ENCODE measurements around the gene DTX1. TPM values are rescaled to one million over a fixed set of nuclear protein-coding genes. Genes with fewer than 3 reads are reported as not detected.

DTX1 gene
- total RNA-seq, 1 donor from 2014 or later, result 4.5 TPM

DNA sequence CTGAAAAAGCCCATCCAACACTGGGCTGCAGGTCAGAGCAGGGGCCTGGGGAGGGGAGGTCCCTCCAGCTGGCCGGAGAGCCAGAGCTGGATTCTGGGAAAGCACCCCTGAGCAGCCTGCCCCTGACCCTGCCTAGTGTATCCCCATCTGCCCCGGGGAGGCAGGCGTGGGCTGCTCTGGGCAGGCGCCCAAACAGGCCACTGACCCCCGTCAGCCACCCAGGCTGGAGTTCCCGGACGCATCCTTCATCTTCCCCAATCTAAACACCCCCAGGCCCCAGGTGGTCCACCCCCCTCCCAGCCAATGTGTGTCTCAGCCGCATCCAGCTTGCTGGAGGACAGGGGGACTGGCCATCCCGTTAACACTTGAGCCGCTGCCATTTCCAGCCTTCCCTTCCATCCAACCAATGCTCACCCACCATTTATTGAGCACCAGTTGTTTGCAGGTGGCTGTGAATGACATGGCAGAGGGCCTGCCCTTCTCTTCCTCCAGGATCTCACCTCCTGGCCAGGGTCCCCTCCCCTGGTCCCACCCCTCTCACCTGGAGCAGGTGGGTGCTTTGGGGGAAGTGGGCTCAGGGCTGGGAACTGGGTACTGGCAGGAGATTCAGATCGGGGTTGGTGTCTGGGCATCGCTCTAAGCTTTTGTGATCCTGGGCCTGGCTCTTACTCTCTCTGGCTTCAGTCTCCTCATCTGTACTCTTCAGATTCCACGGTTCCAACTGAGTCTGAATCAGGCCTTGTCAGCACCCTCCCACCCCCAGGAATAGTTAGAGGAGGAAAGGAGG, 743 bp upstream of the DTX1 start:
- Histone ChIP-seq H3K9me3 (no peaks in the 10 kb centered on the region), H3K36me3 (no peaks in the 10 kb centered on the region), H3K4me1 (peaks cover 0 to 9% of the 10 kb centered on the region in 2 donors), H3K4me3 (no peak overlapping the region), H3K27ac (no peak overlapping the region), H3K27me3 (peaks cover 7% of the 10 kb centered on the region)
- intact Hi-C loops (cut with DNase I), result no loop called here
- TF ChIP-seq, protein P1, sequence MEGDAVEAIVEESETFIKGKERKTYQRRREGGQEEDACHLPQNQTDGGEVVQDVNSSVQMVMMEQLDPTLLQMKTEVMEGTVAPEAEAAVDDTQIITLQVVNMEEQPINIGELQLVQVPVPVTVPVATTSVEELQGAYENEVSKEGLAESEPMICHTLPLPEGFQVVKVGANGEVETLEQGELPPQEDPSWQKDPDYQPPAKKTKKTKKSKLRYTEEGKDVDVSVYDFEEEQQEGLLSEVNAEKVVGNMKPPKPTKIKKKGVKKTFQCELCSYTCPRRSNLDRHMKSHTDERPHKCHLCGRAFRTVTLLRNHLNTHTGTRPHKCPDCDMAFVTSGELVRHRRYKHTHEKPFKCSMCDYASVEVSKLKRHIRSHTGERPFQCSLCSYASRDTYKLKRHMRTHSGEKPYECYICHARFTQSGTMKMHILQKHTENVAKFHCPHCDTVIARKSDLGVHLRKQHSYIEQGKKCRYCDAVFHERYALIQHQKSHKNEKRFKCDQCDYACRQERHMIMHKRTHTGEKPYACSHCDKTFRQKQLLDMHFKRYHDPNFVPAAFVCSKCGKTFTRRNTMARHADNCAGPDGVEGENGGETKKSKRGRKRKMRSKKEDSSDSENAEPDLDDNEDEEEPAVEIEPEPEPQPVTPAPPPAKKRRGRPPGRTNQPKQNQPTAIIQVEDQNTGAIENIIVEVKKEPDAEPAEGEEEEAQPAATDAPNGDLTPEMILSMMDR (IDR thresholded peaks at IDR 0.05), result no peak
- no peak for DNase-seq (ENCODE audit: low spot score in 2 of 2)

DNA sequence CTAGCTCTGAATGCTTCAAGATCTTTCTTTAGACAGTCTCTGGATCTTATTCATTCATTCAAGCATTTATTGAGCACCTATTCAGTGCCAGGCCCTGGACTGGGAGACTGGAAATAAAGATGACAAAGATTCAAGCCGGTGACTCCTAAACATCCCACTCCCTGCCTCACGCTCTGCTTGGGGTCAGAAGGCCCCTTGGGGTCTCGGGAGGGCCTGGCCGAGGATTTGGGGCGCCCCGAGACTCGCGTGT, 224 bp upstream of the DTX1 start:
- H3K27me3 ChIP-seq, result peaks cover 7% of the 10 kb centered on the region
- peak overlapping the region; percentile 44 to 61 for H3K4me3 ChIP-seq
- intact Hi-C loops (cut with DNase I), result no loop called here
- H3K27ac ChIP-seq, result no peak overlapping the region
- H3K4me1 ChIP-seq, result peaks cover 0 to 9% of the 10 kb centered on the region in 2 donors
- no peak for DNase-seq (ENCODE audit: low spot score in 2 of 2)
- no peaks in the 10 kb centered on the region for H3K36me3 ChIP-seq
- TF ChIP-seq, protein P1 (IDR thresholded peaks at IDR 0.05), result no peak
- H3K9me3 ChIP-seq, result no peaks in the 10 kb centered on the region

DNA sequence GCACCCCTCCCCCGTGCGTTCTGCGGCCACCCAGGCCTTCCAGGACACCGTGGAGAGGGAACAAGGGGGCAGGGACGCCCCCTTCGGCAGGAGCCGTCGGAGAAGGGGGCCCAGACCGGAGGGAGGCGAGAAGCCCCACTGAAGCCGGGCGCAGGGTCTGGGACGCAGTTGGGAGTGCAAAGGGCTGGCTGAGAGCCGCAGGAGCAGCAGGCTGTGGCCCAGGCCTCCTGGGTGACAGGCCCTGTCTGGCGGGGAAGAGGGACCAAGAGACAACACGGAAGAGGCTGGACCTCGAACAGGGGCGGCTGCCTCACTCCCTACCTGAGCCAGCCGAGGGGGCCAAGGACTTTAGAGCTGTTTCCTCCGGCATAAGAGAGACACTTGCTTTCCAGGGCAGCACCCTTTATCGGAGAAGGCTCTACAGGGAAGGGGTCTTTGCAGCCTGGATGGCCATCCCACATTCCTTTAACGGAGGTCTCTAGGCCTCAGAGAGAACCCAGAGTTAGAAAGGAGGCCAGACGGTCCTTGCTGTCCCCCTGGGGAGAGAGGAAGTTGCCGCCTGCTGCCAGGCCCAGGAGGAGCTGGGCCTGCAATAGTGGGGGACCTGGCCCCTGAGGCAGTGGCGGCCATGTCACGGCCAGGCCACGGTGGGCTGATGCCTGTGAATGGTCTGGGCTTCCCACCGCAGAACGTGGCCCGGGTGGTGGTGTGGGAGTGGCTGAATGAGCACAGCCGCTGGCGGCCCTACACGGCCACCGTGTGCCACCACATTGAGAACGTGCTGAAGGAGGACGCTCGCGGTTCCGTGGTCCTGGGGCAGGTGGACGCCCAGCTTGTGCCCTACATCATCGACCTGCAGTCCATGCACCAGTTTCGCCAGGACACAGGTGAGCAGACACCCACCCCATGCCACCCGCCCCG, 1.3 kb downstream of the DTX1 start:
- DNase-seq (ENCODE audit: low spot score in 2 of 2), result no peak
- H3K4me3 ChIP-seq, result peak overlapping the region; percentile 44 to 61
- intact Hi-C loops (cut with DNase I), result no loop called here

DNA sequence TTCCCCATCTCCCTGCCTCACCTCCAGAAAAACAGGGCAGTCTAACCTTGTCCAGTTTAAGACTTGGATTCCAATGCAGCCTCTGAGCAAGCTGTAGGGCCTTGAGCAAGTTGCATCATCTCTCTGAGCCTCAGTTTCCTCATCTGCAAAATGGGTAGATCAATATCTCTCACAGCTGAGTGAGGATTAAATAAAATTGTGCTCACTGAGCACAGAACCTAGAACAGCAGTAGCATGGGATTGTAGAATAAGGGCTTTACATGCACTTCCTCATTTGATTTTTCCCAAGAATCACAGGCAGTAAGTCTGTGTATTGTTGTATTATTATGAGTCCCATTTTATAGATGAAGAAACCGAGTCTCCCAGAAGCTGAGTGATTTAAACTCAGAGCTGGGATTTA, 2.0 kb downstream of the DTX1 start:
- Histone ChIP-seq H3K9me3 (no peaks in the 10 kb centered on the region), H3K4me3 (no peak overlapping the region), H3K36me3 (no peaks in the 10 kb centered on the region), H3K4me1 (peaks cover 0 to 9% of the 10 kb centered on the region in 2 donors), H3K27me3 (peaks cover 7% of the 10 kb centered on the region), H3K27ac (no peak overlapping the region)
- intact Hi-C loops (cut with DNase I), result no loop called here
- DNase-seq (ENCODE audit: low spot score in 2 of 2), result no peak
- TF ChIP-seq, protein P1 (IDR thresholded peaks at IDR 0.05), result no peak

More for the DNA sequence above, 1.3 kb downstream of the DTX1 start:
- no peaks in the 10 kb centered on the region for H3K9me3 ChIP-seq
- H3K27ac ChIP-seq, result no peak overlapping the region
- no peaks in the 10 kb centered on the region for H3K36me3 ChIP-seq
- TF ChIP-seq, protein P1 (IDR thresholded peaks at IDR 0.05), result no peak
- H3K27me3 ChIP-seq, result peaks cover 7% of the 10 kb centered on the region
- peaks cover 0 to 9% of the 10 kb centered on the region in 2 donors for H3K4me1 ChIP-seq

DNA sequence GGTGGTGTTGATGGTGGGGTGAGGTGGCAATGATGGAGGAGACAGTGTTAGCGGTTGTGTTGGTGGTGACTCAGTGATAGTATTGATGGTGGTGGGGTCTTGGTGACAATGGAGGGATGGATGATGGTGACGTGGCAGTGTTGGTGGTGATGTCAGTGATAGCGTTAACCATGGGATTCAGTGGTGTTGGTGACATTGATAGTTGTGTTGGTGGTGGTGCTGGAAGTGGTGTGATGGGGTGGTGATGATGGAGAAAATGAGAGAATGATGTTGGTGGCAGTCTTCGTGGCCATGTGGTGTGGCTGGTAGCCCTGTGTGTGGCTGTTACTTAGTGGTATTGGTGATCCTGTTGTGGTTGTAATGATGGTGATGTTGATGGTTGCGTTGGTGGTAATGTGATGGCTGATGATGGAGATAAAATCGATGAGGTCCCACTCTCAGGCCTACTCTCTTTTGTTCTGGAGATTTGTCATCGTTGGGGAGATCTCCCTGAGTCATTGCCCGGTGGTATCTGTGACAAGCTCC, 2.6 kb downstream of the DTX1 start:
- no peaks in the 10 kb centered on the region for H3K9me3 ChIP-seq
- DNase-seq (ENCODE audit: low spot score in 2 of 2), result no peak
- TF ChIP-seq, protein P1 (IDR thresholded peaks at IDR 0.05), result no peak
- no peaks in the 10 kb centered on the region for H3K36me3 ChIP-seq
- no peak overlapping the region for H3K27ac ChIP-seq
- intact Hi-C loops (cut with DNase I), result no loop called here
- peaks cover 0 to 9% of the 10 kb centered on the region in 2 donors for H3K4me1 ChIP-seq
- H3K4me3 ChIP-seq, result no peak overlapping the region
- peaks cover 9% of the 10 kb centered on the region for H3K27me3 ChIP-seq

Data from ascending aorta (tissue), 2 donors.